GM21390 (cell line): ENCODE measurements around the gene DNMT3A.

Experiments
- ATAC-seq: cut with Tn5 transposase; IDR thresholded peaks from one replicate; pipeline ENCODE4 v1.9.1; 2021; ENCODE audit not compliant: unreplicated experiment

The DNMT3A gene

GRCh38 chr2:25373269-25373981 lies 31.7 kb upstream of the DNMT3A start:
- ATAC-seq, result no peak

GRCh38 chr2:25372405-25373268 lies 30.9 kb upstream of the DNMT3A start:
- no peak for ATAC-seq

GRCh38 chr2:25371253-25372241 lies 29.8 kb upstream of the DNMT3A start:
- ATAC-seq, result no peak

- no peak for ATAC-seq
Observed at GRCh38 chr2:25369876-25370275, 28.2 kb upstream of the DNMT3A start.

GRCh38 chr2:25369439-25369838 lies 27.7 kb upstream of the DNMT3A start:
- no peak for ATAC-seq

GRCh38 chr2:25368660-25369059 lies 26.9 kb upstream of the DNMT3A start:
- ATAC-seq, result no peak

- ATAC-seq, result no peak
Observed at GRCh38 chr2:25367296-25367695, 25.6 kb upstream of the DNMT3A start.

GRCh38 chr2:25366629-25367028 lies 24.9 kb upstream of the DNMT3A start:
- ATAC-seq, result no peak

- no peak for ATAC-seq
Observed at GRCh38 chr2:25365241-25365640, 23.5 kb upstream of the DNMT3A start.

- no peak for ATAC-seq
Observed at GRCh38 chr2:25363733-25364132, 22.0 kb upstream of the DNMT3A start.

GRCh38 chr2:25362434-25363145 lies 20.9 kb upstream of the DNMT3A start:
- peak; percentile 73 for ATAC-seq

- ATAC-seq, result peak; percentile 83
Observed at GRCh38 chr2:25362049-25362433, 20.3 kb upstream of the DNMT3A start.

- ATAC-seq, result no peak
Observed at GRCh38 chr2:25361261-25362048, 19.7 kb upstream of the DNMT3A start.

- ATAC-seq, result no peak
Observed at GRCh38 chr2:25358836-25359235, 17.1 kb upstream of the DNMT3A start.

GRCh38 chr2:25358249-25358815 lies 16.6 kb upstream of the DNMT3A start:
- no peak for ATAC-seq

GRCh38 chr2:25356088-25356487 lies 14.4 kb upstream of the DNMT3A start:
- no peak for ATAC-seq

GRCh38 chr2:25355270-25355669 lies 13.5 kb upstream of the DNMT3A start:
- ATAC-seq, result no peak

- ATAC-seq, result no peak
Observed at GRCh38 chr2:25354116-25354515, 12.4 kb upstream of the DNMT3A start.

- ATAC-seq, result no peak
Observed at GRCh38 chr2:25349397-25349796, 7.7 kb upstream of the DNMT3A start.
